T-cell (primary cell): ENCODE data around the gene LRRC37A3. TPM values are rescaled to one million over a fixed set of nuclear protein-coding genes. Genes with fewer than 3 reads are reported as not detected.
A peak's percentile ranks its signal among the peaks of the same experiment; 100 is the strongest.
"Not testable (repeated sequence)": the region's sequence is repeated elsewhere in the genome, so short reads cannot be mapped to it uniquely, and the experiment has no call there.

Source experiments
- ATAC-seq, 4 experiments: fragments of 200-7000 bp in 3 of 4; fragments of 150-1000 bp in 1 of 4; cut with Tn5 transposase; replicated peaks in 1 of 4; 1 replicate in 3 of 4; 2 replicates in 1 of 4; pipeline ENCODE4 v1.10.0; 2021; ENCODE audit warnings: moderate library complexity in 3 of 4, mild to moderate bottlenecking in 2 of 4, moderate number of reproducible peaks in 1 of 4
- CTCF ChIA-PET, 2 donors: fragments of 300-600 bp; sonication (Branson Sonifier 250); formaldehyde crosslinking; loops; one replicate each; lab custom pipeline; 2022; ENCODE audit warnings: antibody characterized with exemption in 2 of 2; lab: Charles Lee
- POLR2A ChIA-PET, 2 donors: fragments of 300-600 bp; sonication (Branson Sonifier 250); formaldehyde crosslinking; loops; one replicate each; lab custom pipeline; 2022; ENCODE audit warnings: antibody characterized with exemption in 2 of 2; lab: Charles Lee
- DNase-seq, 35 experiments: peaks; one replicate each; pipeline versions ENCODE4 v3.0.0 to v3.0.0-alpha.2; 2013 to 2023
- H3K27ac ChIP-seq: one replicate; pipeline ENCODE4 v1.5.1; 2013; ENCODE audit warnings: low read length
- H3K27me3 ChIP-seq, 2 experiments: replicated peaks in 1 of 2; 1 replicate in 1 of 2; 2 replicates in 1 of 2; pipeline versions ENCODE4 v1.6.1 to v1.7.0; 2013; ENCODE audit warnings: low read length in 1 of 2, mixed read lengths in 1 of 2; ENCODE audit not compliant: control insufficient read depth in 2 of 2, insufficient read depth in 2 of 2; ENCODE audit errors: extremely low read depth in 1 of 2
- H3K36me3 ChIP-seq, 2 donors: 1 replicate in 1 of 2; 2 replicates in 1 of 2; pipeline versions ENCODE4 v1.6.1 to v1.7.0; 2013; ENCODE audit warnings: low read length in 1 of 2; ENCODE audit not compliant: control insufficient read depth in 2 of 2, insufficient read depth in 1 of 2; ENCODE audit errors: extremely low read depth in 1 of 2
- H3K4me1 ChIP-seq, 2 experiments: 1 replicate in 1 of 2; 2 replicates in 1 of 2; pipeline versions ENCODE4 v1.6.1 to v1.7.0; 2013; ENCODE audit warnings: low read length in 2 of 2, mixed read lengths in 1 of 2; ENCODE audit not compliant: insufficient read depth in 2 of 2, control insufficient read depth in 1 of 2; ENCODE audit errors: extremely low read depth in 1 of 2
- H3K4me3 ChIP-seq, 2 donors: 1 replicate in 1 of 2; 2 replicates in 1 of 2; pipeline versions ENCODE4 v1.5.1 to v1.7.0; 2013; ENCODE audit warnings: mild to moderate bottlenecking in 2 of 2, low read length in 1 of 2, moderate library complexity in 1 of 2; ENCODE audit not compliant: control insufficient read depth in 1 of 2; ENCODE audit errors: extremely low read depth in 1 of 2
- H3K9me3 ChIP-seq: 2 replicates; pipeline ENCODE4 v1.7.0; 2013
- H3K27ac Mint-ChIP-seq, 2 donors: one replicate each; pipeline ENCODE4 v1.8.0; 2020 to 2021; ENCODE audit warnings: mild to moderate bottlenecking in 2 of 2, mixed read lengths in 2 of 2
- H3K27me3 Mint-ChIP-seq, 2 donors: one replicate each; pipeline ENCODE4 v1.8.0; 2021 to 2022; ENCODE audit warnings: mixed read lengths in 2 of 2
- H3K36me3 Mint-ChIP-seq: one replicate; pipeline ENCODE4 v1.8.0; 2021; ENCODE audit warnings: mixed read lengths
- H3K4me1 Mint-ChIP-seq, 3 donors: one replicate each; pipeline ENCODE4 v1.8.0; 2020 to 2022; ENCODE audit warnings: mixed read lengths in 3 of 3, mild to moderate bottlenecking in 1 of 3
- H3K4me3 Mint-ChIP-seq, 3 donors: one replicate each; pipeline ENCODE4 v1.8.0; 2020 to 2022; ENCODE audit warnings: mild to moderate bottlenecking in 3 of 3, mixed read lengths in 3 of 3, moderate library complexity in 3 of 3
- H3K9me3 Mint-ChIP-seq, 3 donors: one replicate each; pipeline ENCODE4 v1.8.0; 2020 to 2022; ENCODE audit warnings: mixed read lengths in 3 of 3
- WGBS: methylation state at CpG from one replicate; pipeline ENCODE4 v1.1.5; 2013; ENCODE audit warnings: missing lambda C conversion rate; ENCODE audit not compliant: insufficient coverage; 5-methylcytosine and 5-hydroxymethylcytosine counted together
- total RNA-seq, 35 experiments: library from RNA in 6 of 35; stranded (reverse) in 6 of 35; fragments of 120-200 nt in 1 of 35; gene quantifications; one replicate each; pipeline versions ENCODE4 v1.2.1 to v1.2.4 and lab custom pipeline; 2013 to 2026

The LRRC37A3 gene
- total RNA-seq, 5 donors from 2014 or later (not counting 1 experiment from before 2014, with no cell fraction given): 9.2 to 65.8 (median 14.0) TPM

DNA sequence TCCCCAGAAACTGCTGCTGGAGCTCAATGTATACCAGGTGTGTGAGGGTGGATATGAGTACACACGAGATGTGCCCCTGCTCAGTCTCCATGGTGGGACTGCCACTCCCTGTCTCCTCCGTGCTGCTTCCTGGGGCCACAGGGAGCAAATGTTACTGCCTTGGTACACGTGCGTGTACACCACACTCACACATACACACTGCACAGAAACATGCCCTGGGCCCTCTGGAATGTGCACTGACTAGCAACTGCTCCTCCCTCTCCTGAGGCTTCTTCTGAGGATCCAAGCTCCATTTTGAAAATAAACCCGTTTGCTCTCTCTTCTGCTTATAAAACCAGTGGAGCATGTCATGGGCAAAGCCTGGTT, 103.5 kb downstream of the LRRC37A3 start:
- H3K9me3 ChIP-seq, H3K27ac ChIP-seq, CTCF ChIA-PET, H3K4me1 ChIP-seq, H3K27ac Mint-ChIP-seq, H3K4me3 Mint-ChIP-seq, H3K4me3 ChIP-seq, DNase-seq, H3K27me3 Mint-ChIP-seq, H3K4me1 Mint-ChIP-seq, POLR2A ChIA-PET, H3K9me3 Mint-ChIP-seq, H3K27me3 ChIP-seq: not testable (repeated sequence)
- peaks cover 29% of the 10 kb centered on the region for H3K36me3 Mint-ChIP-seq
- peak in 1 of 4 experiments; percentile 16 for ATAC-seq
- H3K36me3 ChIP-seq: peaks cover 5 to 12% of the 10 kb centered on the region in 2 donors
- WGBS: 86% methylated on average over 4 of the region's 5 CpGs

GRCh38 chr17:64814993-64815832, 104.1 kb downstream of the LRRC37A3 start:
- CTCF ChIA-PET, H3K9me3 Mint-ChIP-seq, H3K27ac Mint-ChIP-seq, H3K9me3 ChIP-seq, H3K27me3 ChIP-seq, H3K4me3 Mint-ChIP-seq, H3K27me3 Mint-ChIP-seq, POLR2A ChIA-PET, H3K4me1 ChIP-seq, H3K4me1 Mint-ChIP-seq, H3K27ac ChIP-seq, DNase-seq, H3K4me3 ChIP-seq: not testable (repeated sequence)
- no CpG with 5 or more reads among the region's 12 CpGs for WGBS
- H3K36me3 Mint-ChIP-seq: peaks cover 26% of the 10 kb centered on the region
- peaks cover 5 to 12% of the 10 kb centered on the region in 2 donors for H3K36me3 ChIP-seq
- peak in 1 of 4 experiments; percentile 18 for ATAC-seq

DNA sequence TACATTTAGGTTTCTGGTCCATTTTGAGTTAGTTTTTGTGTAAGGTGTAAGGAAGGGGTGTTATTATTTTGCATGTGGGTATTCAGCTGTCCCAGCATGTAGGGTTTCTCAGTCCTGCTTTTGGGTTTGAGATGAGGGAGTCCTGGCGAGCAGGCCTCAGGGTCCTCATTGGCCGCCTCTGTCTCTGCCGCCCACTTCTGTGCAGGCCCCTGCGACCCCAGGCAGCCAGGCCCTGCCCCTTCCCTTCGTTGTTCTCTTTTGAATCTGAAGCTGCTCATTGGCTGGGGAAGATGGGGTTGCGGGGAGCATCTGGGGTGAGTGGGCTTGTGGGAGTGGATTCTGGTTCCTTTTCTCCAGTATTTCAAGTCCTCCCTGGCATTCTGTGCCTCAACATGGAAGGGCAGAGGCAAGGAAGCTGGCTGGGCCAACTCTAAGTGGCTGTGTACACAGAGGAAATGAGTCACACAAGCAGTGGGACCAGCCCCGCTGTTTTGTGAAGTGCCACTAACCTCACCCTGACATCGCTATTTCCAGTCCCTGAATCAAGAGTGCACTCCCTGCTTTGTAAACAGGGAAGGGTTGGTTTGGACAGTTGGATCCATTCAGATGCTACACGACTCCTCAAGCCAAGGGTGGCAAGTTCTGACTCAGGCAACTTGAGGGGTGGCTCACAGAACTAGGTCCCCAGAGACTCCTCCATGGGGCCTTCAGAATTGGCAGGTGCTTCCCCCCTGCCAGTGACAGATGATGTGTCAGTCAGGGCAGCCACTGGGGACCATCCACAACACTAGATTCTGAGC, 110.9 kb downstream of the LRRC37A3 start:
- DNase-seq (peak in 28 of 35 experiments; percentile 9 to 56 (median 28)), ATAC-seq (peak; percentile 75 to 97 (median 95))
- H3K9me3 ChIP-seq, H3K9me3 Mint-ChIP-seq, H3K36me3 ChIP-seq, H3K4me3 Mint-ChIP-seq, POLR2A ChIA-PET, H3K27me3 Mint-ChIP-seq, H3K27me3 ChIP-seq, H3K4me3 ChIP-seq, H3K36me3 Mint-ChIP-seq, CTCF ChIA-PET: not testable (repeated sequence)
- H3K27ac Mint-ChIP-seq: peak overlapping the region; percentile 91 to 93
- peaks cover 12 to 20% (median 14%) of the 10 kb centered on the region in 3 donors for H3K4me1 Mint-ChIP-seq
- Histone ChIP-seq H3K27ac (peak overlapping the region; percentile 68), H3K4me1 (peaks cover 3 to 15% of the 10 kb centered on the region in 2 experiments)
- WGBS: 0% methylated on average over 1 of the region's 9 CpGs

Other genes with a start within 250 kb of the LRRC37A3 start
- 100 to 1,000 TPM in 1 of 5 donors, 10 to 100 TPM in 4; 77.3 to 109 (median 89.3) TPM for gene GNA13, start 137.3 kb upstream of the LRRC37A3 start, total RNA-seq
- gene RGS9, start 217.9 kb upstream of the LRRC37A3 start, total RNA-seq: 1 to 10 TPM; 1.3 to 8.2 (median 1.9) TPM